ENCODE measurements around the gene RGS7. TPM values are rescaled to one million over a fixed set of nuclear protein-coding genes. Genes with fewer than 3 reads are reported as not detected.
"Not testable (repeated sequence)": the region's sequence is repeated elsewhere in the genome, so short reads cannot be mapped to it uniquely, and the experiment has no call there.

Gene RGS7
- total RNA-seq, 1 experiment from 2014 or later = 1.5 TPM

- H3K4me2 ChIP-seq (ENCODE audit: insufficient read depth, insufficient read length, low read length) = no peak overlapping the region
- no peak overlapping the region for H4K8ac ChIP-seq (replicated peaks; ENCODE audit: insufficient read length, low read depth, low read length)
- no peak overlapping the region for H2BK12ac ChIP-seq (ENCODE audit: insufficient read length, low read depth, low read length)
- H3K27ac ChIP-seq (ENCODE audit: insufficient read length, low read depth, low read length) = no peak overlapping the region
- H3K9ac ChIP-seq (ENCODE audit: extremely low read depth, insufficient read length, low read length) = no peak overlapping the region
- peaks cover 29 to 32% of the 10 kb centered on the region in 2 experiments for H3K9me3 Mint-ChIP-seq
- H3K27ac Mint-ChIP-seq = peak overlapping the region in 1 of 3 experiments; percentile 43; a peak in 2 of 7 replicates
- peak; percentile 57 for DNase-seq
- TF ChIP-seq CTCF (conservative IDR thresholded peaks at IDR 0.05) = no peak
- H3K14ac ChIP-seq (ENCODE audit: insufficient read depth, low read length) = no peak overlapping the region
- no peaks in the 10 kb centered on the region for H3K4me1 ChIP-seq (ENCODE audit: insufficient read depth, low read length)
- H4K20me1 ChIP-seq (ENCODE audit: control insufficient read depth, insufficient read depth, insufficient read length) = no peaks in the 10 kb centered on the region
- H3K18ac ChIP-seq (ENCODE audit: insufficient read length, low read depth, low read length) = no peak overlapping the region
- H2BK120ac ChIP-seq (ENCODE audit: low read depth, low read length, poor library complexity, severe bottlenecking) = no peak overlapping the region
- H3K23ac ChIP-seq (ENCODE audit: insufficient read length, low read depth, low read length) = no peak overlapping the region
- H2BK15ac ChIP-seq (ENCODE audit: low read depth, low read length) = no peak overlapping the region
- H3K4me1 Mint-ChIP-seq = peaks cover 6 to 7% of the 10 kb centered on the region in 2 experiments
- no peak overlapping the region for H4K91ac ChIP-seq (ENCODE audit: insufficient read length, low read depth, low read length)
- no peak overlapping the region for H2BK5ac ChIP-seq (ENCODE audit: insufficient read length, low read length)
- no peak overlapping the region for H3K4me3 Mint-ChIP-seq
- no peak overlapping the region for H3K4ac ChIP-seq (ENCODE audit: low read depth, low read length)
- H3K79me1 ChIP-seq (ENCODE audit: insufficient read depth, low read depth, low read length, poor library complexity, severe bottlenecking) = no peaks in the 10 kb centered on the region
- no peak overlapping the region for H2BK20ac ChIP-seq (ENCODE audit: low read depth, low read length, poor library complexity, severe bottlenecking)
- H3K27me3 Mint-ChIP-seq (ENCODE audit: low read depth) = no peaks in the 10 kb centered on the region
- H3K23me2 ChIP-seq (ENCODE audit: insufficient read length, low read depth, low read length, poor library complexity, severe bottlenecking) = no peaks in the 10 kb centered on the region
- H3K36me3 Mint-ChIP-seq (ENCODE audit: insufficient read depth in 1 of 3, low read depth in 3 of 3) = peaks cover 24 to 30% (median 25%) of the 10 kb centered on the region in 3 experiments
- no peak overlapping the region for H3K56ac ChIP-seq (ENCODE audit: insufficient read length, low read depth, low read length)
- H3K27me3 ChIP-seq (ENCODE audit: insufficient read depth, low read length) = no peaks in the 10 kb centered on the region
- H2AK5ac ChIP-seq (ENCODE audit: insufficient read length, low read length) = no peak overlapping the region
- H2AFZ ChIP-seq (ENCODE audit: low read length) = no peak overlapping the region
- WGBS (ENCODE audit: extremely low coverage, insufficient read length, low lambda C conversion rate) = no CpG with 5 or more reads among the region's 4 CpGs
- H4K5ac ChIP-seq (ENCODE audit: insufficient read length, low read depth, low read length) = no peak overlapping the region
- H3K9me3 ChIP-seq (ENCODE audit: control insufficient read depth, low read depth, low read length) = no peaks in the 10 kb centered on the region
- no peaks in the 10 kb centered on the region for H3K79me2 ChIP-seq (ENCODE audit: insufficient read depth, low read length)
- no peak overlapping the region for H3T11ph ChIP-seq (ENCODE audit: low read length)
Observed at GRCh38 chr1:241142493-241142892, 214.5 kb downstream of the RGS7 start.

- not testable (repeated sequence) for H3K79me1 ChIP-seq (ENCODE audit: insufficient read depth, low read depth, low read length, poor library complexity, severe bottlenecking); H2BK5ac ChIP-seq (ENCODE audit: insufficient read length, low read length); DNase-seq
Observed at GRCh38 chr1:241141646-241142045, 215.4 kb downstream of the RGS7 start.

More at GRCh38 chr1:241141646-241142045, 215.4 kb downstream of the RGS7 start:
- not testable (repeated sequence) for H2BK15ac ChIP-seq (ENCODE audit: low read depth, low read length); H3K18ac ChIP-seq (ENCODE audit: insufficient read length, low read depth, low read length); H2BK12ac ChIP-seq (ENCODE audit: insufficient read length, low read depth, low read length); H3K56ac ChIP-seq (ENCODE audit: insufficient read length, low read depth, low read length); H4K8ac ChIP-seq (replicated peaks; ENCODE audit: insufficient read length, low read depth, low read length); H3K27me3 Mint-ChIP-seq (ENCODE audit: low read depth); H3K27ac ChIP-seq (ENCODE audit: insufficient read length, low read depth, low read length); H2BK20ac ChIP-seq (ENCODE audit: low read depth, low read length, poor library complexity, severe bottlenecking); H3K27me3 ChIP-seq (ENCODE audit: insufficient read depth, low read length); H3K4me1 Mint-ChIP-seq; H3T11ph ChIP-seq (ENCODE audit: low read length); H3K23me2 ChIP-seq (ENCODE audit: insufficient read length, low read depth, low read length, poor library complexity, severe bottlenecking); H3K79me2 ChIP-seq (ENCODE audit: insufficient read depth, low read length); H3K27ac Mint-ChIP-seq; H3K4me1 ChIP-seq (ENCODE audit: insufficient read depth, low read length); H3K4ac ChIP-seq (ENCODE audit: low read depth, low read length); H4K5ac ChIP-seq (ENCODE audit: insufficient read length, low read depth, low read length); H3K9ac ChIP-seq (ENCODE audit: extremely low read depth, insufficient read length, low read length); H4K91ac ChIP-seq (ENCODE audit: insufficient read length, low read depth, low read length); H2BK120ac ChIP-seq (ENCODE audit: low read depth, low read length, poor library complexity, severe bottlenecking); H2AK5ac ChIP-seq (ENCODE audit: insufficient read length, low read length); H2AFZ ChIP-seq (ENCODE audit: low read length); H4K20me1 ChIP-seq (ENCODE audit: control insufficient read depth, insufficient read depth, insufficient read length); H3K4me2 ChIP-seq (ENCODE audit: insufficient read depth, insufficient read length, low read length); H3K4me3 Mint-ChIP-seq; H3K9me3 ChIP-seq (ENCODE audit: control insufficient read depth, low read depth, low read length); H3K23ac ChIP-seq (ENCODE audit: insufficient read length, low read depth, low read length); H3K14ac ChIP-seq (ENCODE audit: insufficient read depth, low read length)
- WGBS (ENCODE audit: extremely low coverage, insufficient read length, low lambda C conversion rate) = no CpG with 5 or more reads among the region's 3 CpGs
- H3K9me3 Mint-ChIP-seq = peaks cover 29 to 32% of the 10 kb centered on the region in 2 experiments
- peaks cover 24 to 30% (median 25%) of the 10 kb centered on the region in 3 experiments for H3K36me3 Mint-ChIP-seq (ENCODE audit: insufficient read depth in 1 of 3, low read depth in 3 of 3)
